K562 (cell line): ENCODE measurements around the gene MYL11. TPM values are rescaled to one million over a fixed set of nuclear protein-coding genes. Genes with fewer than 3 reads are reported as not detected.

Experiments used
- CBX3 ChIP-seq, 2 experiments: IDR thresholded peaks; 1 replicate in 1 of 2; 2 replicates in 1 of 2; pipeline ENCODE4 v1.6.1; 2012; ENCODE audit warnings: inconsistent platforms in 2 of 2, low read length in 2 of 2, borderline replicate concordance in 1 of 2, control low read depth in 1 of 2
- HNRNPH1 ChIP-seq: fragments of 200-400 bp; formaldehyde crosslinking; optimal IDR thresholded peaks from 2 replicates; pipeline ENCODE3; 2017; ENCODE audit warnings: low read depth, mild to moderate bottlenecking, low read length, moderate library complexity
- KLF13 ChIP-seq: fragments of 450-650 bp; IDR thresholded peaks from 2 replicates; pipeline ENCODE4 v1.6.1; 2016; ENCODE audit warnings: missing genetic modification characterization, low read depth, mild to moderate bottlenecking, missing compliant biosample characterization, moderate library complexity, borderline replicate concordance
- MCM7 ChIP-seq, 2 experiments: fragments of 450-650 bp; IDR thresholded peaks; 2 replicates each; pipeline ENCODE4 v1.6.1; 2016 to 2018
- POLR2G ChIP-seq: fragments of 200-400 bp; formaldehyde crosslinking; IDR thresholded peaks from 2 replicates; pipeline ENCODE4 v1.6.1; 2017; ENCODE audit warnings: low read depth, mild to moderate bottlenecking, antibody characterized with exemption, low read length, moderate library complexity
- PREB ChIP-seq: sonication (generic); formaldehyde crosslinking; IDR thresholded peaks from 2 replicates; pipeline ENCODE4 v1.8.1; 2023; ENCODE audit warnings: mild to moderate bottlenecking, missing genetic modification reagents
- ZNF431 ChIP-seq: sonication (generic); formaldehyde crosslinking; IDR thresholded peaks from 2 replicates; pipeline ENCODE4 v1.8.0; 2022; ENCODE audit warnings: mild to moderate bottlenecking, missing genetic modification reagents
- ZNF589 ChIP-seq: fragments of 200-800 bp; sonication (Bioruptor generic); IDR thresholded peaks from 2 replicates; pipeline ENCODE4 v1.6.1; 2016; ENCODE audit warnings: low read depth, missing genetic modification characterization, missing compliant biosample characterization
- ZNF717 ChIP-seq: fragments of 250-450 bp; sonication (Bioruptor Pico); IDR thresholded peaks from 2 replicates; pipeline ENCODE4 v1.5.0; 2021
- polyA plus RNA-seq, 8 experiments: library from polyadenylated mRNA; depleted of rRNA in 4 of 8; stranded (reverse) in 5 of 8; unstranded in 3 of 8; fragments of >200 nt; fragmentation: Nextera tagmentation in 2 of 8; fragmentation: Illumina TruSeq in 1 of 8; extraction: Ambion mirVana in 2 of 8; extraction: Trizol in 1 of 8; gene quantifications; 2 replicates each; pipeline versions ENCODE4 v1.2.1 to v1.2.3, GENCODE V29; 2011 to 2014; ENCODE audit warnings: inconsistent platforms in 1 of 8, missing spikeins in 1 of 8
- total RNA-seq, 7 experiments: library from RNA; depleted of rRNA in 6 of 7; stranded (reverse); fragments of >200 nt in 6 of 7; fragmentation: Illumina TruSeq in 2 of 7; extraction: Trizol in 2 of 7; gene quantifications; 2 replicates each; pipeline versions ENCODE4 v1.2.1 to v1.2.3, GENCODE V29; 2011 to 2021; ENCODE audit warnings: low replicate concordance in 1 of 7
- TF ChIP-seq, protein P1 (sequence below): fragments of 250-450 bp; sonication (Bioruptor Pico); IDR thresholded peaks from 2 replicates; pipeline ENCODE4 v1.5.0; 2021
- TF ChIP-seq, protein P2 (sequence below): fragments of 450-650 bp; IDR thresholded peaks from 2 replicates; pipeline ENCODE4 v1.6.1; 2018; ENCODE audit not compliant: partially characterized antibody
- TF ChIP-seq, protein P3 (sequence below): sonication (generic); formaldehyde crosslinking; IDR thresholded peaks from 2 replicates; pipeline ENCODE4 v1.8.0; 2022; ENCODE audit warnings: mild to moderate bottlenecking, missing genetic modification reagents
- TF ChIP-seq, protein P4 (sequence below): fragments of 450-650 bp; conservative IDR thresholded peaks from 2 replicates; pipeline ENCODE4 v1.6.1; 2016; ENCODE audit warnings: missing genetic modification characterization, low read depth, mild to moderate bottlenecking, control low read depth, missing compliant biosample characterization

MYL11 gene
- total and polyA plus RNA-seq, 9 of the 15 experiments (the other 6 are each of a cell fraction or from before 2014, with no cell fraction given) = 0.31 to 1.5 (median 0.73) TPM; not detected in 4

DNA sequence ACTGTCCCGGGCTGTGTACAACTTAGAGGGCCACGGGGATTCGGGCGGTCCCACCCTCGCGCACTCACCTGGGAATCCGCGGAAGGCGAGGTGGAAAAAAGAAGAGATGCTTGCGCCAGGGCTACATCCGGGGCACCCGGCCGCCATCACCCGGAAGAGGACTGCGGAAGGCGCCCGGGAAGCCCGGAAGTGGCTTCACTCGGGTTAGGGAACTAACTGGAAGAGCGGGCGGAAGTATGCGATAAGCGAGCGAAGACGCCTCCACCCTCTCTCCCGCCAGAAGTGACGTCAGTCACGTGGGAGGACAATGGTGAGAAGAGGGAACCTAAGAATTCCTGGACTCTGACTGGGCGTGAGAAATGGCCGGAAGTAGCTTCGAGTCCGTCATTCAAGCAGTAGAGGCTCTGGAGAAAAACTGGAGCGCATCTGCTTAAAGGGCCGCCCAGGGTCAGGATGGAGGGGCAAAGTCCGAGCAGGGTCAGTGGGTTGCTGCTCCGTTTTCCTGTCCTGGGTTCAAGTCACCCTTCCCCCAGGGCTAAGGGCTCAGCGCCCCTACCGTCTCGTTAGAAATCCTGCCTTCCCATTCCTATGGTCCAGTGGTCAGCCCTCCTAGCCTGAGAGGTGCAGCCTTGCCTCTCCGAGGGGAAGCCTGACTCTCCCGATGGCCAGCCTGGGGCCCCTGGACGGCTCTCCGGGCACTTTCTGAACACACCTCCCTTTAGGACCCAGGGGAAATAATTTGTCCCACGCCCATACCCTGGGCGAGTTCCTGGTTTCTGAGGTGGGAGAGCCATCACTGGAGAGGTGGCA lies 19.3 kb upstream of the MYL11 start, which contains the start of gene CD2BP2 (continued):
- TF ChIP-seq, protein P1, sequence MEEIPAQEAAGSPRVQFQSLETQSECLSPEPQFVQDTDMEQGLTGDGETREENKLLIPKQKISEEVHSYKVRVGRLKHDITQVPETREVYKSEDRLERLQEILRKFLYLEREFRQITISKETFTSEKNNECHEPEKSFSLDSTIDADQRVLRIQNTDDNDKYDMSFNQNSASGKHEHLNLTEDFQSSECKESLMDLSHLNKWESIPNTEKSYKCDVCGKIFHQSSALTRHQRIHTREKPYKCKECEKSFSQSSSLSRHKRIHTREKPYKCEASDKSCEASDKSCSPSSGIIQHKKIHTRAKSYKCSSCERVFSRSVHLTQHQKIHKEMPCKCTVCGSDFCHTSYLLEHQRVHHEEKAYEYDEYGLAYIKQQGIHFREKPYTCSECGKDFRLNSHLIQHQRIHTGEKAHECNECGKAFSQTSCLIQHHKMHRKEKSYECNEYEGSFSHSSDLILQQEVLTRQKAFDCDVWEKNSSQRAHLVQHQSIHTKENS (CRISPR knock-in tag) = no peak
- TF ChIP-seq, protein P2, sequence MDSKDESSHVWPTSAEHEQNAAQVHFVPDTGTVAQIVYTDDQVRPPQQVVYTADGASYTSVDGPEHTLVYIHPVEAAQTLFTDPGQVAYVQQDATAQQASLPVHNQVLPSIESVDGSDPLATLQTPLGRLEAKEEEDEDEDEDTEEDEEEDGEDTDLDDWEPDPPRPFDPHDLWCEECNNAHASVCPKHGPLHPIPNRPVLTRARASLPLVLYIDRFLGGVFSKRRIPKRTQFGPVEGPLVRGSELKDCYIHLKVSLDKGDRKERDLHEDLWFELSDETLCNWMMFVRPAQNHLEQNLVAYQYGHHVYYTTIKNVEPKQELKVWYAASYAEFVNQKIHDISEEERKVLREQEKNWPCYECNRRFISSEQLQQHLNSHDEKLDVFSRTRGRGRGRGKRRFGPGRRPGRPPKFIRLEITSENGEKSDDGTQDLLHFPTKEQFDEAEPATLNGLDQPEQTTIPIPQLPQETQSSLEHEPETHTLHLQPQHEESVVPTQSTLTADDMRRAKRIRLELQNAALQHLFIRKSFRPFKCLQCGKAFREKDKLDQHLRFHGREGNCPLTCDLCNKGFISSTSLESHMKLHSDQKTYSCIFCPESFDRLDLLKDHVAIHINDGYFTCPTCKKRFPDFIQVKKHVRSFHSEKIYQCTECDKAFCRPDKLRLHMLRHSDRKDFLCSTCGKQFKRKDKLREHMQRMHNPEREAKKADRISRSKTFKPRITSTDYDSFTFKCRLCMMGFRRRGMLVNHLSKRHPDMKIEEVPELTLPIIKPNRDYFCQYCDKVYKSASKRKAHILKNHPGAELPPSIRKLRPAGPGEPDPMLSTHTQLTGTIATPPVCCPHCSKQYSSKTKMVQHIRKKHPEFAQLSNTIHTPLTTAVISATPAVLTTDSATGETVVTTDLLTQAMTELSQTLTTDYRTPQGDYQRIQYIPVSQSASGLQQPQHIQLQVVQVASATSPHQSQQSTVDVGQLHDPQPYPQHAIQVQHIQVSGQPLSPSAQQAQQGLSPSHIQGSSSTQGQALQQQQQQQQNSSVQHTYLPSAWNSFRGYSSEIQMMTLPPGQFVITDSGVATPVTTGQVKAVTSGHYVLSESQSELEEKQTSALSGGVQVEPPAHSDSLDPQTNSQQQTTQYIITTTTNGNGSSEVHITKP = peak; percentile 45
- peak; percentile 97; the same call in 1 of the 2 replicates for TF ChIP-seq PREB (CRISPR knock-in tag)
- peak in 1 of 2 experiments; percentile 82; a peak in 2 of 3 replicates for TF ChIP-seq CBX3 (IDR thresholded peaks at IDR 0.05; ENCODE audit: borderline replicate concordance in 1 of 2, low read length in 2 of 2)
- 0 out of 2 replicates have a peak, but pooled peaks have one; percentile 13 for TF ChIP-seq KLF13 (tag)
- TF ChIP-seq, protein P3, sequence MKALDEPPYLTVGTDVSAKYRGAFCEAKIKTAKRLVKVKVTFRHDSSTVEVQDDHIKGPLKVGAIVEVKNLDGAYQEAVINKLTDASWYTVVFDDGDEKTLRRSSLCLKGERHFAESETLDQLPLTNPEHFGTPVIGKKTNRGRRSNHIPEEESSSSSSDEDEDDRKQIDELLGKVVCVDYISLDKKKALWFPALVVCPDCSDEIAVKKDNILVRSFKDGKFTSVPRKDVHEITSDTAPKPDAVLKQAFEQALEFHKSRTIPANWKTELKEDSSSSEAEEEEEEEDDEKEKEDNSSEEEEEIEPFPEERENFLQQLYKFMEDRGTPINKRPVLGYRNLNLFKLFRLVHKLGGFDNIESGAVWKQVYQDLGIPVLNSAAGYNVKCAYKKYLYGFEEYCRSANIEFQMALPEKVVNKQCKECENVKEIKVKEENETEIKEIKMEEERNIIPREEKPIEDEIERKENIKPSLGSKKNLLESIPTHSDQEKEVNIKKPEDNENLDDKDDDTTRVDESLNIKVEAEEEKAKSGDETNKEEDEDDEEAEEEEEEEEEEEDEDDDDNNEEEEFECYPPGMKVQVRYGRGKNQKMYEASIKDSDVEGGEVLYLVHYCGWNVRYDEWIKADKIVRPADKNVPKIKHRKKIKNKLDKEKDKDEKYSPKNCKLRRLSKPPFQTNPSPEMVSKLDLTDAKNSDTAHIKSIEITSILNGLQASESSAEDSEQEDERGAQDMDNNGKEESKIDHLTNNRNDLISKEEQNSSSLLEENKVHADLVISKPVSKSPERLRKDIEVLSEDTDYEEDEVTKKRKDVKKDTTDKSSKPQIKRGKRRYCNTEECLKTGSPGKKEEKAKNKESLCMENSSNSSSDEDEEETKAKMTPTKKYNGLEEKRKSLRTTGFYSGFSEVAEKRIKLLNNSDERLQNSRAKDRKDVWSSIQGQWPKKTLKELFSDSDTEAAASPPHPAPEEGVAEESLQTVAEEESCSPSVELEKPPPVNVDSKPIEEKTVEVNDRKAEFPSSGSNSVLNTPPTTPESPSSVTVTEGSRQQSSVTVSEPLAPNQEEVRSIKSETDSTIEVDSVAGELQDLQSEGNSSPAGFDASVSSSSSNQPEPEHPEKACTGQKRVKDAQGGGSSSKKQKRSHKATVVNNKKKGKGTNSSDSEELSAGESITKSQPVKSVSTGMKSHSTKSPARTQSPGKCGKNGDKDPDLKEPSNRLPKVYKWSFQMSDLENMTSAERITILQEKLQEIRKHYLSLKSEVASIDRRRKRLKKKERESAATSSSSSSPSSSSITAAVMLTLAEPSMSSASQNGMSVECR (CRISPR knock-in tag) = peak; percentile 76
- no peak for TF ChIP-seq HNRNPH1
- no peak; the same call in 1 of the 2 replicates for TF ChIP-seq ZNF431
- TF ChIP-seq ZNF589 (CRISPR knock-in tag) = peak; percentile 53; the same call in 1 of the 2 replicates
- TF ChIP-seq, protein P4, sequence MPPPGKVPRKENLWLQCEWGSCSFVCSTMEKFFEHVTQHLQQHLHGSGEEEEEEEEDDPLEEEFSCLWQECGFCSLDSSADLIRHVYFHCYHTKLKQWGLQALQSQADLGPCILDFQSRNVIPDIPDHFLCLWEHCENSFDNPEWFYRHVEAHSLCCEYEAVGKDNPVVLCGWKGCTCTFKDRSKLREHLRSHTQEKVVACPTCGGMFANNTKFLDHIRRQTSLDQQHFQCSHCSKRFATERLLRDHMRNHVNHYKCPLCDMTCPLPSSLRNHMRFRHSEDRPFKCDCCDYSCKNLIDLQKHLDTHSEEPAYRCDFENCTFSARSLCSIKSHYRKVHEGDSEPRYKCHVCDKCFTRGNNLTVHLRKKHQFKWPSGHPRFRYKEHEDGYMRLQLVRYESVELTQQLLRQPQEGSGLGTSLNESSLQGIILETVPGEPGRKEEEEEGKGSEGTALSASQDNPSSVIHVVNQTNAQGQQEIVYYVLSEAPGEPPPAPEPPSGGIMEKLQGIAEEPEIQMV (tag) = peak; percentile 73
- 0 out of 2 replicates have a peak, but pooled peaks have one; percentile 65 for TF ChIP-seq ZNF717 (CRISPR knock-in tag)
- TF ChIP-seq POLR2G = peak; percentile 89
- TF ChIP-seq MCM7 (IDR thresholded peaks at IDR 0.05) = no peak
